ENCODE results near the gene CNOT8. TPM values are rescaled to one million over a fixed set of nuclear protein-coding genes. Genes with fewer than 3 reads are reported as not detected.

Gene CNOT8
- total RNA-seq, 1 donor from 2014 or later = 51.5 TPM

GRCh38 chr5:154844809-154845208 lies 13.6 kb upstream of the CNOT8 start:
- Mint-ChIP-seq H3K36me3 (no peaks in the 10 kb centered on the region), H3K9me3 (no peaks in the 10 kb centered on the region), H3K27me3 (no peaks in the 10 kb centered on the region), H3K27ac (no peak overlapping the region), H3K4me3 (no peak overlapping the region), H3K4me1 (ENCODE audit: unreplicated experiment) (peaks cover 24% of the 10 kb centered on the region)
- no peak for DNase-seq (ENCODE audit: extremely low spot score, unreplicated experiment)
- TF ChIP-seq CTCF (conservative IDR thresholded peaks at IDR 0.05) = no peak

- Mint-ChIP-seq H3K4me3 (peak overlapping the region; percentile 94), H3K27ac (peak overlapping the region; percentile 95)
These were observed 9.1 kb upstream of the CNOT8 start for GRCh38 chr5:154849264-154849785.

GRCh38 chr5:154849791-154850201 lies 8.6 kb upstream of the CNOT8 start:
- H3K36me3 Mint-ChIP-seq = no peaks in the 10 kb centered on the region
- H3K4me1 Mint-ChIP-seq (ENCODE audit: unreplicated experiment) = peaks cover 32% of the 10 kb centered on the region
- TF ChIP-seq CTCF (conservative IDR thresholded peaks at IDR 0.05) = no peak
- H3K27me3 Mint-ChIP-seq = no peaks in the 10 kb centered on the region
- H3K9me3 Mint-ChIP-seq = no peaks in the 10 kb centered on the region
- no peak for DNase-seq (ENCODE audit: extremely low spot score, unreplicated experiment)
- peak overlapping the region; percentile 94 for H3K4me3 Mint-ChIP-seq
- peak overlapping the region; percentile 95 for H3K27ac Mint-ChIP-seq

More at GRCh38 chr5:154849264-154849785, 9.1 kb upstream of the CNOT8 start:
- Mint-ChIP-seq H3K36me3 (no peaks in the 10 kb centered on the region), H3K9me3 (no peaks in the 10 kb centered on the region), H3K27me3 (no peaks in the 10 kb centered on the region), H3K4me1 (ENCODE audit: unreplicated experiment) (peaks cover 35% of the 10 kb centered on the region)
- DNase-seq (ENCODE audit: extremely low spot score, unreplicated experiment) = no peak
- no peak for TF ChIP-seq CTCF (conservative IDR thresholded peaks at IDR 0.05)

DNA sequence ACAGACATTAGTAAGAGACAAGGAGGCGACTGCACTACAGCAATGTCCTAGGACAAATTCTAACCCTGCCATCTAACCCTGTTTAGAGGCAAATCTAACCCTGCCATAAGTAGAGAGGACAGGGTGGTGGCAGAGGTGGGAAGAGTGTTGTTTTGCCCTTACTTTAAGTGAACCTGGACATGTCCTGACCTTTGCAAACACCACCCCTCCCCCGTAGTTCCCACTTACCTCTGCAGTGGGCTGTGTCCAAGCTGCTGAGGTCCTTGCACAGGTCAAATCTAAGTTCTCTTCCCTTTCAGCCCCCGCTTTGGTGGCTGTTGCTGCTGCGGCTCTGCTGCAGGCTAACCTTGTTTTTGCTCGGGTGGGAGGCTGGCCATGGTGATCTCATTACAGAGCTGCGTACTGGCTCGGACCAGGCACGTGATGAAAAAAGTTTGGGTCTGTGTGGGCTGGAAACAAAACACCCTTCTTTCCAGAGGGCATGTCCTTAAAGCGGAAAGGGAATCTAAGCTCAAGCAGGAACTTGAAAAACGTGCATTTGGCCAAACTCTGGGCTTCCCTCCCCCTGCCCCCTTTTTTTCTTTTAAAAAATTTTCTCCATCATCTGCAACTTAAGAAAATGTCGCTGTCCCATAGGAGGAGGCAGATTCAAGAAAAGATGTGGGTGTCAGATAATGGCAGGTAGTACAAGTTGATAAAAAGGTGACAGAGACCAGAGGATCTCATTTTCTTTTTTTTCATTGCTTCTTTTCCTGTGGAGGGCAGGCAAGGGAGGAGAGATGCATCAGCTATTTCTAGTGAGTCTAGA lies 8.0 kb upstream of the CNOT8 start, which contains the start of gene FAXDC2:
Gene FAXDC2 (minus strand): TSS at position 349 of the 808 bp plus-strand sequence. CDS start 12,425 bp downstream, outside the sequence.
- H3K36me3 Mint-ChIP-seq = no peaks in the 10 kb centered on the region
- H3K9me3 Mint-ChIP-seq = no peaks in the 10 kb centered on the region
- peak within 1 kb of the TSS; percentile 94 for H3K4me3 Mint-ChIP-seq
- no peak for TF ChIP-seq CTCF (conservative IDR thresholded peaks at IDR 0.05)
- peaks cover 26% of the 10 kb centered on the region for H3K4me1 Mint-ChIP-seq (ENCODE audit: unreplicated experiment)
- no peaks in the 10 kb centered on the region for H3K27me3 Mint-ChIP-seq
- DNase-seq (ENCODE audit: extremely low spot score, unreplicated experiment) = peak; percentile 72
- H3K27ac Mint-ChIP-seq = peak within 1 kb of the TSS; percentile 95

DNA sequence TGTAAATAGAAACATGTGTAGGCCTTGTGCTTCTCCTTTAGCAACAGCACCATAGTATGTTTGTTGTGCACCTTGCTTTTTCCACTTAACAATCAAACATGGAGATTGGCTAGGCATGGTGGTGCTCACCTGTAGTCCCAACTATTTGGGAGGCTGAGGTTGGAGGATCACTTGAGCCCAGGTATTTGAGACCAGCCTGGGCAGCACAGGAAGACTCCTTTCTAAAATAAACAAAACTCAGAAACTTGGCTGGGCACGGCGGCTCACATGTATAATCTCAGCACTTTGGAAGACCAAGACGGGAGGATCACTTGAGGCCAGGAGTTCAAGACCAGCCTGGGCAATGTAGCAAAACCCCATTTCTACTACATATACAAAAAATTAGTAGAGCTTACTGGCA lies 7.1 kb upstream of the CNOT8 start:
- Mint-ChIP-seq H3K9me3 (no peaks in the 10 kb centered on the region), H3K4me1 (ENCODE audit: unreplicated experiment) (peaks cover 26% of the 10 kb centered on the region), H3K4me3 (peak overlapping the region; percentile 94), H3K27ac (peak overlapping the region; percentile 95), H3K27me3 (no peaks in the 10 kb centered on the region), H3K36me3 (no peaks in the 10 kb centered on the region)
- TF ChIP-seq CTCF (conservative IDR thresholded peaks at IDR 0.05) = no peak
- DNase-seq (ENCODE audit: extremely low spot score, unreplicated experiment) = no peak
